ENCODE results near the gene FAM168B.

FAM168B gene

DNA sequence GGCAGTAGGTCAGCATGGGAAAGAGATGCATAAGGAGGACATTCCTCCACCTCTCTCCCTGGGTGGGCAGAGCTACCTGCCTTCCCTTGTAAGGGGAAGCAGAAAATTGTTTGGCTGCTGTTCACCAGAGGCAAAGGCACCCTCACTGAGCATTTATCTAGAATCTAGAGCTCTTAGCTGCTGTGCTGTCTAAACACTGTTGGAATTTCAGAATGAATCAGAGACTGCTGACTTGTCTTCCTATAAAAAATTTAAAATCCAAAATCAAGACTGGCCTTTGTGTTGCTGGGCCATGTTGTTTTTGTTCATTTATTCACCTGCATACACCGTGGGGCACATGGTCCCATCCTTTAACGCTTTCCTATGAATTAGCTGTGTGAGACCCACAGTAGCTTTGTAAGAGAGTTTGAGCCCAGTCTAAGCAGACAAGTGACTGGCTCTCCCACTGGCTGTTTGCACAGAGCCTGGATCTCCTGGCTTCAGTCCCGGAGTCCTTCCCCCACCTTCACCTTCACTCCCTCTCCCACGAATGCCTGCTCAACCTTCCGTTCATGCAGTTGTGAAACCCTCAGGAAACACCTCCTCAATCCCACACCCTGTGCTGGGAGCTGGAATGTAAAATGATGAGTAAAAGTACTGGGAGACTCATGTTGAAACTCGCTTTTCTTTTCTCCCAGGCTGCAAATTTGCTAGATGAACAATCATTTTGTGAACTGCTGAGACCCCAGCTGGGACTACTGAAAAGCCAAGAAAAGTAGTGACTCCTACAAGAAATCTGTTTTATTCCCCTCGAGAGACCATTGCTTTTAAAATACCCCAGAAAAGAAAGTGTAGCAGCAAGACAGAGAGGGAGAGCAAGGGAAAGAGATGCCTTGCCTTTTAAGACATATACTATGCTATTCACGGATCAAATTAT is 76.2 kb downstream of the FAM168B start:
- no peak for DNase-seq

DNA sequence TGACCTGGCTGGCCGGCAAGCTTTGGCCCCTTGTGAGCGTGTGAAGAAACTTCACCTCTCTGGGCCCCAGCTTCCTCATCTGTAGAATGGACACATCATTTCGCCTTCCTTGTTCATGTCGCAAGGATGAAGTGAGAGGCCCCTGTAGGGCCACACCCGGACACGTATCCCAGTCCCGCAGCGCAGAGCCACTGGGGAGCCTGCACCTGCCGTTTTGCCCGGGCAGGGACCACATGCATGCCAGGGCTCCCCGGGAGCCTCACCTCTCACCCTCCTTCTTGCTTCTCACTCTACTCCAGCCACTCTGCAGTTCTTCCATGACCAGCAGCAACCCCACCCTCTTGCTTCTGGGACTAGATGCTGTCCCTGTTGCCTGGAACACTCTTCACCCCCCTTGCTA is 77.5 kb downstream of the FAM168B start:
- no peak for DNase-seq

DNA sequence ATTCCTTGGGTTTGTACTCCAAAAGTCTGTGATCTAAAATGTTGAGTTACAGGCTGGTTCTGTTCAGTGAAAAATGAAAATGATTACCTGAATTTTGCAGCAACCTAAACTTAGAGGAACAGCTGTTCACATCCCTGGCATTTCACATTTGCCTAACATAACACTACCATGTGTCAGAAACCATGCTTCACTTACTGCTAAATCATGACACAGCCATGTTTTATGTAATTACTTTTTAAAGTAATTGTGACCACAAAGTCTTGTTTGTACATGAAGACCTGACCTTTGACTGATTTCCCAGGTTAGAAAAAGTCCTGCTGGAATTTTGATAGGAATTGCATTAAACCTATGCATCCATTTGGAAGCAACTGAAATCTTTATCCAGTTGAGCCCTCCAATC is 79.1 kb downstream of the FAM168B start:
- no peak for DNase-seq

DNA sequence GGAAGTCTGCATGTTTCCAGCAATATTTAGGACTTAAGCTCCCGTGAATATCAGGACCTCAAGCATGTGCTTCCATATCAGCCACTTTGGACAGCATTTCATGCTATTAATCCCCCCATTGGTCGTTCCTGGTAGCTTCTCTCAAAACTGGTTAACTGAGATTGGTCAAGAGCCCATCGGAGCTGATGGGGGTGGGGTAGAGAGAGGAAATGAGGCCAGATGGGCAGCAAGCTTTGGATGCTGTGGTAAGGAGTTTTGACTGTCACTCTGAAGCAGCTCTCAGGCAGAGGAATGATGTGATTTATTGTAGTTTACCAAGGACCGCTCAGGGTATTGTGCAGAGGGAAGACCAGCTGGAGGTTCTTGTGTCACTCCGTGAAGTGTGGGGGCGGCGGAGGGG is 81.8 kb downstream of the FAM168B start:
- no peak for DNase-seq

DNA sequence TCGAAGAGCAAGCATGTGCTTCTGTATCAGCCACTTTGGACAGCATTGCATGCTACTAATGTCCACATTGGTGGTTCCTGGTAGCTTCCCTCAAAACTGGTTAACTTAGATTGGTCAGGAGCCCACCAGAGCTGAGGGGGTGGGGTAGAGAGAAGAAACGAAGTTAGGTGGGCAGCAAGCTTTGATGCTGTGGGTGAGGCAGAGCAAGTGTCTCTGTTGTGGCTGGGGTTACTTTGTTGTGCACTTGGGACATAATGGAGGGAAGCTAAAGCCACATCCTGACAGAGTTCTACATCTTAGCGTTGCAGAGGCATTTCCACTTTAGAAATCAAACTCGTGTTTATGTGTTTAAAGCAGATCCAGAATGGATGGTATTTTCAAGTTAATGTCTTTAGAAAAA is 82.7 kb downstream of the FAM168B start:
- no peak for DNase-seq

DNA sequence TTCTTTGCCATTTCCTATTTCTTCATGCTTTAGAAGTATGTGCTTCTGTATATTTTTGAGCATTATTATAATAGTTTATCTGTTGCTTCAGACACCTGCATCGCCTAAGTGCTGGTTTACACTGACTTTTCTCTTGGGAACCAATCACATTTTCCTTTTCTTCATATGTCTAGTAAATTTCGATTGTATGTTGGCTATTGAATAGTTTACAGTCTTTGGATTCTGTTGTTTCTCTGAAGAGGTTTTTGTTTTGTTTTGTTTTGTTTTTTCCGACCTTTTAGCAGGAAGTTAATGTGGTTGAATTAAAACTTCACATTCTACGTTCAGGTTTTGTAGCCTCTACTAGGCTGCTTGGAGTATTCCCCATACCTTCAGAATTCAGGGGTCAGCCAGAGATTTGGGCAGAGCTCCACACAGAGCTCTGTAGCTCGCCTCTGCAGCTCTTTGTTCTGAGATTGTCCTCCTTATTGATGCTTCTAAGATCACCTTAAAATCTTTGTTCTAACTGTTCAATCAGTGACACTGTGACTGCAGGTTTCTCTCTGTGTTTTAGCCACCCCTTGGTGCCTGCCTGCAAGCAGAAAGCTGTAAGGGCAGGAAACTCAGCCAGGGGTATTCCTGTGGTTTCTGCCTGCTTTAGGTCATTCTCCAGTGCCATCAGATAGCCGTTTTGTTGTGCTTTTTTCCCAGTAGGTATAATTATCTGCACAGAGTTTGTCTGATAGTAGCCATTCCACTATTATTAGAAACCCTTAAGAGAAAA is 83.4 kb downstream of the FAM168B start:
- DNase-seq, result no peak

DNA sequence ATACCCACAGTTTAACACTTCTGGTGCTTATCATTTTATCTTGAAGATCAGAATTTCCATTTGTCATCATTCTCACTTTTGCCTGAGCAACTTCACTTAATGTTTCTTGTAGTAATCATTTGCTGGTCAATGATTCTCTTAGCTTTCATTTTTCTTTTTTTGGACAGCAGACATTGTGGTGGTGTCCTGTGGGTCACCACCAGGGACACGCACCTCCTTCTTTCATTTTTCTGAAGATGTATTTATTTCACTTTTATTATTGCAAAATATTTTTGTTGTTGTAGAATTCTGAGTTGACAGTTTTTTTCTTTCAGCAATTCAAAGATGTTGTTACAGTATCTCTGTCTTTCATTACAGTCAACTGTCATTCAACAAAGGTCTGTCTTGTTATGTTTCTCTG is 84.3 kb downstream of the FAM168B start:
- no peak for DNase-seq

DNA sequence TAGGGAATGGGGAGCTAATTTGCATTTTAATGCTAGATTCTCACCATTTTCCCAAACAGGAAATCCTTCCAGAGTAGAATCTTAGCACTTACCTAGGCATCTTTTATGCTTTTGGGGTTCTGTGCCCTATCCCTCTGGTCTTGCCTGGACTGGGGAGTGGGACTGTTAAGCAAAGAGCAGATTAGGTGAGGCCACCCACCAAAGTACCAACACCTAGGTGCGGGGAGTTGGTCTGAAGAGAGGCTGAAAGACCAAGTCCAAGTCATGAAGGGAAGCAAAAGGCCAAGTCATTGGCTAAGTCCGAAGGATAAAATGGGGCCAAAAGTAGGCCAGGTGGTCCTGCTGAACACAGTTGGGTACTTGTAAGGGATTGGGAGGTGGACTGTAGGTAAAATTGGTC is 86.7 kb downstream of the FAM168B start:
- DNase-seq, result no peak

DNA sequence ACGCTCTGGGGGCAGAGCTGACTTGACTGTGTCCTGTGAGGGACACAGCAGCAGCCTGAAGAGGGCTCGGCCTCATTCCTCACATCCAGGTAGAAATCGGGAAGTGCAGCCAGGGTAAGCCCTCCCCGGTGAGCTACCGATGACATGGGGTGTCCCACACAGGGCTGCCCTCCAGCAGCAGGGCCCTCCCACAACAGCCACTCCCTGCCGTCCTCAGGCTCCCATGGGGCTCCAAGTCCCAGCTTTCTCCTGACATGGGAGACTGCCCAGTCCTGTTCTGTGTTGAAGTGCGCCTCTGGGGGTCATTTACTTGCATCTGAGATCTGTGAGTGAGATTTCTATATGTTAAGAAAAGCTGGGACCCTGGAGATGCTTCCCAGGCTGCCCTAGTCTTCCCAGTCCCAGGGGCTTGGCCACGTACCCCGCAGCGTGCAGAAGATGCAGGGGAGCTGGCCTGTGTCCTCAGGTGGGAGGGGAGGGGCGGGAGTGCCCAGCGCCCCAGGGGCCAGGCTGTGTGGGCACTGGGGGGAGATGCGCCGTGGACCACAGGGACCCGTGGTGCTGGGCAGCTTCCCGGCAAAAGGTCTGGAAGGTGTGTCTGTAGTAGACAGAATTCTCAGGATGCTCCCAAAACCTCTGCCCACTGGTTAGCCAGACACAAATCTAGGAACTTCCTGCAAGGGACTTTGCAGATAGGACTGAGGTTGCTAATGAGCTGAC is 87.9 kb downstream of the FAM168B start:
- no peak for DNase-seq

DNA sequence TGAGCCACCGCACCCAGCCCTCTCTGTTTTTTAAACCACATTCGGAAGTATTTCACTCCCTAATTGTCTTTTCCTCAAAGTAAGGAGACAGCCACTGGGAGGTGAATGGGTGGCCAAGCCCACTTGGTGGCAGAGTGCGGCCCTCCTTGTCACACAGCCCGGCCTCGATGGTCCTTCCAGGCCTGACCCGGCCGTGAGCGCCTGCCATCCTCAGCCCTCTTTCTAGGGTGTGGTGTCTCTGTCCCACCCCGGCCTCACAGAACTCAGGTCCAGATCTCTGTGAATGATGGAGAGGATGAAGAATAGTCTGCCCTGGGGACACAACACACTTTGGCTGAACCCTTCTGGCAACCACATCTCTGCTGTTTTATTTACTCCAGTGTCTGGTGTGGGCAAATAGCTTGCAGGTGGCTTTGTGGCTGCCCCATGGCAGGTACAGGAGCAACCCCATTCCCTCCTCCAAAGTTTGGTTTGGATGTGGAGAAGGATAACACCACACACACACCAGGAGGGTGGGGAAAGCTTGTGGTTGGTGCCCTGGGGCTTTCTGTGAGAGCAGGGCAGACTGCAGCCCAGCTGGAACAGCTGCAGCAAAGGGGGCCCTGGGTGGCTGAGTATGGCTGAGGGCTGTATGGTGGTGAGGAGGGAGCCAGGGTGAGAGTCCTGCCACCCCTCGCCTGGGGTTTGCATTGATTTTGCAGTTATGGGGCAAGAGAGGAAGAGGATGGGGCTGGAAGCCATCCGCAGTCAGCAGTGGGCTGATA is 88.6 kb downstream of the FAM168B start:
- DNase-seq, result no peak

DNA sequence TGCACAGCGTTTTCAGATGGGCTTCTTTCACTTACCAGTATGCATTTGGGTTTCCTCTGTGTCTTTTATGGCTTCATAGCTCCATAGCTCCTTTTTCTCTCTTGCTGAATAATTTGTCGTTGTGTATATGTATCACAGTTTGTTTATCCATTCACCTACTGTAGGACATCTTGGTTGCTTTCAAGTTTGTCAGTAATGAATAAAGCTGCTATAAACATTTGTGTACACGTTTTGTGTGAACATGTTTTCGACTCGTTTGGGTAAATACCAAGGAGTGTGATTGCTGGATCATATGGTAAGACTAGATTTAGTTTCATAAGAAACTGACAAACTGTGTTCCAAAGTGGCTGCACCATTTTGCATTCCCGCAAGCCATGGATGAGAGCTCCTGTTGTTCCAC is 94.7 kb downstream of the FAM168B start:
- DNase-seq, result no peak

Measured in NCI-H510A treated with DMSO at 0.1 percent for 48 hours (cell line).